Neural cell (in vitro differentiated cells): ENCODE data around the gene ACER2.

Experiments used
- CTCF ChIP-seq: fragments of 450-650 bp; IDR thresholded peaks from 2 replicates; pipeline ENCODE4 v1.5.1; 2014; ENCODE audit warnings: antibody characterized with exemption, mild to moderate bottlenecking, moderate library complexity; ENCODE audit not compliant: poor library complexity, severe bottlenecking
- POLR2AphosphoS5 ChIP-seq: IDR thresholded peaks from 2 replicates; pipeline ENCODE4 v1.6.1; 2012
- RAD21 ChIP-seq: fragments of 450-650 bp; conservative IDR thresholded peaks from 2 replicates; pipeline ENCODE4 v1.6.1; 2014; ENCODE audit warnings: antibody characterized with exemption, mild to moderate bottlenecking, moderate library complexity
- REST ChIP-seq: IDR thresholded peaks from 2 replicates; pipeline ENCODE4 v1.6.1; 2012; ENCODE audit warnings: borderline replicate concordance

DNA sequence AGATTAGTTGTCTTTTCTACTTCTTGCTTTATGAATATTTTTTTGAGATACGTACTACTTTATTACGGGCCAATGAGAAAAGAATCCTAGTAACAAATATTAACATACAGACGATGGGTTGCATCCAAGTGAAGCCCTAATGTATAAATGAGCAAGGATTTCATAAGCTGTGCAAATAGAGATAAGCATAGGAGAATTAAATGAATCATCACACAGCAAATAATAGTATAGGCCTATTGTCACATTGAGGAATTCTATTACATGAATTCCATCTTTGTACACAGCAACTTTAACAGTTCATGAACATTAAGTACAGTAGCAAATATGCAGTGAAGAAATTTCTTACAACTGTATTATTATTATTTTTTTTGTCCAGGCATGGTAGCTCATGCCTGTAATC, 78.0 kb downstream of the ACER2 start:
- TF ChIP-seq CTCF (no peak), REST (no peak), POLR2AphosphoS5 (no peak), RAD21 (no peak)
